Astrocyte of the cerebellum (primary cell): ENCODE data around the gene CA5A.

Experiments used
- DNase-seq: peaks from one replicate; pipeline ENCODE4 v3.0.0-alpha.2; 2011; ENCODE audit warnings: low read depth
- H3K4me3 ChIP-seq: 2 replicates; pipeline ENCODE4 v1.5.1; 2011; ENCODE audit warnings: mild to moderate bottlenecking, low read depth, low read length, moderate library complexity
- CTCF ChIP-seq: IDR thresholded peaks from 2 replicates; pipeline ENCODE4 v1.5.1; 2012; ENCODE audit warnings: low read length, low read depth, moderate library complexity, mild to moderate bottlenecking; ENCODE audit errors: missing control alignments
- in situ Hi-C: cut with HindIII; loops from 2 replicates; pipeline ENCODE4 v1.10.0; 2017; ENCODE audit warnings: low sequenced_read_pairs

CA5A gene

GRCh38 chr16:87968541-87968940 is 32.2 kb upstream of the CA5A start:
- no peak for TF ChIP-seq CTCF
- in situ Hi-C loops = no loop called here
- no peak overlapping the region for H3K4me3 ChIP-seq
- DNase-seq = no peak

GRCh38 chr16:87966685-87967185 is 30.4 kb upstream of the CA5A start:
- peak overlapping the region; percentile 14 for H3K4me3 ChIP-seq
- no peak for DNase-seq
- TF ChIP-seq CTCF = no peak
- in situ Hi-C loops = no loop called here

DNA sequence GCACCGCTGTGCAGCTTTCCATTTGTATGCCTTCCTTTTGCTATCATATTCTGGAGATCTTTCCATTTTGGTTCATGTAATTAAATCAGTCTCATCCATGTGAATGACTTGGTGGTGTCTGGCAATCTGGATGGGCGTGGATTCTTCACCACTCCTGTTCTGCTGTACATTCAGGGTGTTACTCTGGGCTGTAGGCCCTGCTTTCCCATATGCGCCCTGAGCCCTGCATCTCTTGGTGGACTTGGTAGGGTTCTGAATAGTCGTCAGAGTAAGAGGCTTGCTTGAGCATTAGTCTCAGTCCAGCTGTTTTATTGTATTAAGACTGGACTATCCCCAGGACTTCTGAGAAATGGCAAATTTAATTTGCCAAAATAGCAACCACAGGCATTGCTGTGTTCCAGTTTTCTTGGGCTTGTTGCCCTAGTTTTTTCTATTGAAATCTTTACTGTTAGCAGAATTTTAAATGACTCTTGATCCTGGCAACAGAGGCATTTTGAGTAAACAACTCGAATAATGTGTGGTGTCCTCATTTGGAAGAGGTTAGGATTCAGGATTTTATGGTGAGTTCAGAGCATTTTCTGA is 29.8 kb upstream of the CA5A start:
- DNase-seq = peak; percentile 94
- H3K4me3 ChIP-seq = no peak overlapping the region
- TF ChIP-seq CTCF = no peak
- in situ Hi-C loops = no loop called here

- TF ChIP-seq CTCF = no peak
- DNase-seq = no peak
- no peak overlapping the region for H3K4me3 ChIP-seq
- in situ Hi-C loops = no loop called here
Observed at GRCh38 chr16:87965417-87965816, 29.1 kb upstream of the CA5A start.

- no peak overlapping the region for H3K4me3 ChIP-seq
- no peak for DNase-seq
- TF ChIP-seq CTCF = no peak
- in situ Hi-C loops = no loop called here
Observed at GRCh38 chr16:87964049-87964659, 27.8 kb upstream of the CA5A start.

GRCh38 chr16:87963400-87963799 is 27.1 kb upstream of the CA5A start:
- in situ Hi-C loops = no loop called here
- no peak overlapping the region for H3K4me3 ChIP-seq
- no peak for TF ChIP-seq CTCF
- DNase-seq = peak; percentile 69

DNA sequence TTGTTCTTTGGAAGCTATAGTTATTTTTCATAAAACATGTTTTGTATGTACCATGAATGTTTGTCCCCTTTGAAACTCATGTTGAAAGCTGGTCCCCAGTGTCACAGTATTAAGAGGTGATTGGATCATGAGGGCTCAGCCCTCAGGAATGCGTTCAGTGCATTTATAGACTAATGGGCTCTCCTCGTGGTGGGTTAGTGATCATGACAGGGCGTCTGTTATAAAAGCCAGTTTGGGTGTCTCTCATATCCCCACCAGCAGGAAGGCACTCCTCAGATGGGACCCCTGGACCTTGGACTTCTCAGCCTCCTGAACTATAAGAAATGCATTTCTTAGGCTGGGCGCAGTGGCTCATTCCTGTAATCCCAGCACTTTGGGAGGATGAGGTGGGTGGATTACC is 25.3 kb upstream of the CA5A start:
- DNase-seq = no peak
- TF ChIP-seq CTCF = no peak

More for the DNA sequence above, 25.3 kb upstream of the CA5A start:
- in situ Hi-C loops = no loop called here
- H3K4me3 ChIP-seq = no peak overlapping the region
